Hippocampal formation (tissue), 2 donors: ENCODE results near the gene KCNH1.

Source experiments
- DNase-seq, 2 donors: peaks; one replicate each; lab custom pipeline; 2025; lab: John Stamatoyannopoulos, UW

KCNH1 gene

GRCh38 chr1:210814382-210815123 lies 319.4 kb downstream of the KCNH1 start:
- no peak for DNase-seq

DNA sequence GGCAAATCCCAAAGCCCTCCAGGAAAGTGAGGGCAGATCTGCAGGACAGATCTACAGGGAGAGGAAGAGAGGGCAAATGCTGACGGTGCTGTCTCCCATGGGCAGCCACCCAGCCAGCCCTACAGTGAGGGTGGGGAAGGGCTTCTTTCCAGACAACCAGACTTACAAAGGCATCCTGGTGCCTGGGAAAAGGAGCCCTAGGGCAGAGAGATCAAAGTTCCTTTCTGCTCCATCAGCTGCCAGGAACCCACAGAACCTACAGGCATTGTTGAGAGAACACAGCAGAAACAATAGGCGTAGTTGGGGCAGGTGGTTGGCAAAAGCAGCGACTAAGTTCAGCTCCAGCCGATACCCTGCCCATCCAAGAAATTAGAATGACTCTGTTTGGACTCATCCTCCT lies 332.4 kb downstream of the KCNH1 start:
- no peak for DNase-seq

DNA sequence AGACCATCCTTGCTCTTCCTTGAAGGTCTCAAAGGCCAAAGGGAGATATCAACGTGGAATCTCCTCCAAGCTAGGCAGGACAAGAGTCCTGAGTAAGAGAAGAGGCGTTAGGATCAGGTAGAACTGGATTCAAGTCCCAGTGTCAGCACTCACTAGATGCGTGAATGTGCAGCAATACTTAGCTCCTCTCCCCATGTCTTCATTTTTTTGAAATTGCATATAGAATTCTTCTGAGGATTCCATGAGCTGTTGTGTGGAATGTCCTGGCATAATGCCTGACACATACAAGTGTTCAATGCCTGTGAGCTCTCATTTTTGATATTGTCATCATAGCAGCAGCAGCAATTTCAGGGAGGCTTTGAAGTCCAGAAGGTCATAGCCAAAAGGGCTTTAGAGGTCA lies 333.2 kb downstream of the KCNH1 start:
- DNase-seq, result no peak

- DNase-seq, result no peak
Measured at GRCh38 chr1:210800301-210800700, 333.6 kb downstream of the KCNH1 start.

GRCh38 chr1:210797422-210797821 lies 336.5 kb downstream of the KCNH1 start:
- DNase-seq, result no peak

DNA sequence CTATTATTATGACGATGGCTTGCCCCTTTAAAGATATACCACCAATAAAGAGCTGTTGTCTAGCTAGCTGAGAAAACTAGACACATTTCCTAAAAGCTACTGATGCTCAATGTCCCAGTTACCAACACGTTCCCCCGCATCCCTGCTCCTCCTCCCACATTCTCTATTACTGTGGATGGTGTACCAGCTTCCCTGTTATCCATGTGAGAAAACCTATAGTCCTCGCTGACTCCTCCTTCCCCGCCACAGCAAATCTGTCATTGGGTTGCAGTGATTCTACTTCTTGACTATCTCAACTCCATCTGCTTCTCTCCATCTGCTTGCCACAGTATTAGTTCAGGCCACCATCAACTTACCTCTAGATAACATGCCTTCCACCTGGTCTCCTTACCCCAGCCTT lies 337.5 kb downstream of the KCNH1 start:
- DNase-seq, result peak in 1 of 2 donors; percentile 65

- no peak for DNase-seq
Measured at GRCh38 chr1:210794445-210794844, 339.5 kb downstream of the KCNH1 start.

- peak in 1 of 2 donors; percentile 25 for DNase-seq
Measured at GRCh38 chr1:210792250-210793102, 341.5 kb downstream of the KCNH1 start.

GRCh38 chr1:210790196-210790595 lies 343.8 kb downstream of the KCNH1 start:
- DNase-seq, result no peak

- no peak for DNase-seq
Measured at GRCh38 chr1:210787800-210788199, 346.1 kb downstream of the KCNH1 start.

GRCh38 chr1:210786546-210786945 lies 347.4 kb downstream of the KCNH1 start:
- no peak for DNase-seq

DNA sequence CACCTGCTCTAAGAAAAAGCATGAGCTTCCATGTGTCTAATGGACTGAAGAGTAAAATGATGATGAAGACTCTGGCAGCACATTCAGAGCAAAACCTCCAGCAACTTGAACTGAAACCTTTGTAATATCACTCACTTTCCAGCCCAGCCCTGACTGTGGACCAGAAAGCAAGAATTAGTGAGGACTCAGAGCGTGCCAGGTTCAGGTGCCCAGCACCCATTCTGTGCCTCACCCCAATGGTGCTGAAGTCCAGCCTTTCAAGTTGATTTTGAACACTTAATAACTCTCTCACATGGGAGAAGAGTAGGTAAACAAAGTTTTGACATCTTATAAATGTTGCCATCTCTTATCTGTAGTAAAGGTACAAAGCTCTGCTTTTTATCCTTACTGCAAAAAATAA lies 350.0 kb downstream of the KCNH1 start:
- DNase-seq, result no peak

DNA sequence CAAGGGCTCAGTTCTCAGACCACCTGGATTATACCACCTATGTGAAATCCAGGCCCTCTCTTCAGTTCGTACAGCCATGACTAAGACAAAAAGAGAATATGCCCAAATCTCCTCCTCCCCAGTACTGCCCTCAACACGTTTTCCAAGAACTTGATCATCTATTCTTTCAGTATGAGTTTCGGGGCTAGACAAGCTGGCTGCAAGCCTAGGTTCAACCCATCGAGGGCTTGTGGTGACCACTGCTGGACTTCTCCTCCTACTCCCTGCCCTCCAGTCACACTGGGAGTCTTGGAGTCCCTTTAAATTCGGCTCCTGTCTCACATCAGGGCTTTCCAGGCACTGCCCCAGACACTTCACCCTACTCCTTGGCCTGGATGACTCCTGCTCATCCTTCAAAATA lies 352.3 kb downstream of the KCNH1 start:
- DNase-seq, result no peak

- no peak for DNase-seq
Measured at GRCh38 chr1:210779269-210779668, 354.7 kb downstream of the KCNH1 start.

- no peak for DNase-seq
Measured at GRCh38 chr1:210777914-210778313, 356.0 kb downstream of the KCNH1 start.

- DNase-seq, result no peak
Measured at GRCh38 chr1:210776712-210777111, 357.2 kb downstream of the KCNH1 start.

DNA sequence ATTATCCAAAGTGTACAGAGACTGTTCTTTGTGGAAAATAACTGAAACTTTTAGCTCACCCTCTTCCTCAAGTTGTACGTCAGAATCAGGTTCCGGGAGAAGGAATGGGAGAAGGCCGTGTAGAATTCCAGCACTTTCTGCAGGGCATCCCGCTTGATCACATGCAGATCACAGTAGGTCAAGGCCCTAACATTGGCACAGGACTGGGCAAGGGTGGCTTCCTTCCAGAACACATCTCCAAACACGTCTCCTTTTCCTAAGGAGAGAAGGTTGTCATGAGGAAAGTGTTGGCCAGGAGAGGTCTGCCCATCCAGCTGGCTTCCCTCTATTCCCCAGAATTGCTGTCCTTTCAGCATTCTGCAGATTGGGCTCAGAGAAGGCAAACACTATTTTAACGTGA lies 358.7 kb downstream of the KCNH1 start:
- DNase-seq, result no peak

- DNase-seq, result no peak
Measured at GRCh38 chr1:210773450-210773849, 360.5 kb downstream of the KCNH1 start.

DNA sequence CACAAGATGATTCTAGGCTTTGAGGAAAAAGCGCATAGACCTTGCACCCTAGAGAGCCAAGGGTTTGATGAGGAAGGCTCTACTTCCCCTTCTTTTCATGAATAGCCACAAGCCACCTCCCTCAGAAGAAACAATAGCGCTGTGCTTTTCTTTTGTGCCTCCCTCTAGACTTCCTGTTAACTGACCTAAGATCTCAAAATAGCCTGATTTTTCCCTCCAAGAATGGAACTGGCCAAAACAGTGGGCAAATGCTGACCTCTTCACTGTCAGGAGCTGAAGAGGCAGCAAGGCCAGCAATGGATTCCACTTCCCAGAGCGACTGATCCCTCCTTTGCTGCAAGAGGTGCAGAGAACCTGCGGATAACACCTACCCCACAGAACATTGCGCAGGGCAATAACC lies 362.8 kb downstream of the KCNH1 start:
- DNase-seq, result no peak

DNA sequence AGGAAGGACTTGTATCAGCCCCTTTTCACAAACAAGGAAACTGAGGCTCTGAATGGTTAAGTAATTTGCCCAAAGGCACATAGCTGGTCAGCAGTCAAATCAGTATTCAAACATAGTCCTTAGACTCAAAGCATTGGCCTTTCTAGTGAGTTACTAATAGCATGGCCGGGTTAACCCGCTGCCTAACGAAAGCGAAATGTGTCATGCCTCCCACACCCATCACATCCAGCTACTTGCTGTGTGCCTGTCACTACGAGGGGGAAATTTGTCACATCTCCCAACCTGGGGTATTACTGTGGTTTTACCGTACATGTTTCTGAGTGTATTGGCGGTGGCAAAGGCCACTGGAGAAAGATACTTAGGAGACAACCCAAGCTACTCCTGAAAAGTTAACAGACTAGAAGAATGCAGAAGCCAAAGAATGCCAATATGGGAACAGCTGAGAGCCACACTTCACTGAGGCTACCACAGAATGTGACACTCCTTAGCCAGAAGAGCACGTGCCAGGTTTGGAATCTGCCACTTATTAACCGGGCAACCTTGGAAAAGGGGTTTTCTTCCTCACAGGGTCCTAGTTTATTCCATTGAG lies 363.5 kb downstream of the KCNH1 start:
- DNase-seq, result no peak

- no peak for DNase-seq
Measured at GRCh38 chr1:210769473-210769872, 364.5 kb downstream of the KCNH1 start.

DNA sequence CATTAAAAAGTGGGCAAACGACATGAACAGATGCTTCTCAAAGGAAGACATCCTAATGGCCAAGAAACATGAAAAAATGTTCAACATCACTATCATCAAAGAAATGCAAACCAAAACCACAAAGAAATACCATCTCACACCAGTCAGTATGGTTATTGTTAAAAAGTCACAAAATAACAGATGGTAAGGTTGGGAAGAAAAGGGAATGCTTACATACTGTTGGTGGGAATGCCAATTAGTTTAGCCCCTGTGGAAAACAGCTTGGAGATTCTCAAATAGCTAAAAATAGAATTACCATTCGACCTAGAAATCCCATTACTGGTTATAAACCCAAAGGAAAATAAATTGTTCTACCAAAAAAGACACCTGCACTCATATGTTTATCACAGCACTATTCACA lies 369.4 kb downstream of the KCNH1 start:
- no peak for DNase-seq

DNA sequence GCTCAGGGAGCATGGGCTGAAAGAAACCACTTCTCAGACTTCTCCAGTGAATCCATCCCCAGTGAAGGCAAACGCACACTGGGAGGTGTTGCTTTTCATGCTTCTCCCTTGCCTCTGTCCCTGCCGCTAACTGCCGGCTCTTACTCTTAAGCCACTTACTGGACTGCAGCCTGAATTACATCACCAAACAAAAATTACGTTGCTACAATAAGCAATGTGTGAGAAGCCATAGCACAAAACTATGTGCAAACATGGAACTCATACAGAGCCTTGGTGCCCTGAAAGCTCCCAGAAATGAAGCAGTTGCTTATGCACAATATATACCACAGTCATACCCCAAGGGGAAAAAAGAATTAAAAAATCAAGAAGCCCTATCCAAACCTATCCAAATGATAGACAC lies 375.2 kb downstream of the KCNH1 start:
- DNase-seq, result no peak
